Panc1 (cell line): ENCODE results near the gene NAAA. TPM values are rescaled to one million over a fixed set of nuclear protein-coding genes. Genes with fewer than 3 reads are reported as not detected.

ENCODE experiments used
- ATAC-seq: fragments of 200-7000 bp; cut with Tn5 transposase; 2 replicates; pipeline ENCODE4 v1.9.1; 2020; ENCODE audit warnings: mild to moderate bottlenecking, moderate library complexity
- BruUV-seq: library from RNA; stranded (reverse); fragments of 400-500 nt; replicated peaks from 2 replicates; lab custom pipeline; 2021; lab: Mats Ljungman, UMichigan
- CTCF ChIA-PET: fragments of 300-600 bp; sonication (Branson Sonifier 250); formaldehyde crosslinking; loops from one replicate; lab custom pipeline; 2022; ENCODE audit warnings: antibody characterized with exemption; lab: Charles Lee
- POLR2A ChIA-PET: fragments of 300-600 bp; sonication (Branson Sonifier 250); formaldehyde crosslinking; loops from one replicate; lab custom pipeline; 2022; ENCODE audit warnings: antibody characterized with exemption; lab: Charles Lee
- DNase-seq: peaks from one replicate; pipeline ENCODE4 v3.0.0-alpha.2; 2010; ENCODE audit warnings: low read depth, low spot score
- H3K27ac ChIP-seq: 2 replicates; pipeline ENCODE4 v1.5.1; 2011; ENCODE audit warnings: mild to moderate bottlenecking, low read length, inconsistent platforms
- H3K27me3 ChIP-seq: fragments of 200-500 bp; sonication (Bioruptor generic); 2 replicates; pipeline ENCODE4 v1.6.0; 2014; ENCODE audit warnings: low read length, inconsistent platforms; ENCODE audit not compliant: control insufficient read depth, insufficient read depth
- H3K36me3 ChIP-seq: fragments of 200-500 bp; sonication (Bioruptor generic); 2 replicates; pipeline ENCODE4 v1.5.1; 2014; ENCODE audit warnings: inconsistent platforms, mild to moderate bottlenecking, low read length, moderate library complexity; ENCODE audit not compliant: control insufficient read depth, insufficient read depth
- H3K4me1 ChIP-seq: 2 replicates; pipeline ENCODE4 v1.5.1; 2011; ENCODE audit warnings: inconsistent platforms, mild to moderate bottlenecking, low read length, moderate library complexity; ENCODE audit not compliant: control insufficient read depth, insufficient read depth
- H3K4me3 ChIP-seq, 2 experiments: 2 replicates each; pipeline ENCODE4 v1.5.1; 2011 to 2012; ENCODE audit warnings: low read depth in 2 of 2, low read length in 2 of 2, mild to moderate bottlenecking in 2 of 2, inconsistent platforms in 1 of 2, moderate library complexity in 1 of 2
- H3K9me3 ChIP-seq: fragments of 200-500 bp; sonication (Bioruptor generic); 2 replicates; pipeline ENCODE4 v1.5.1; 2014; ENCODE audit warnings: low read depth, mild to moderate bottlenecking, inconsistent platforms, low read length, moderate library complexity; ENCODE audit not compliant: control insufficient read depth, insufficient read depth
- CTCF ChIP-seq: fragments of 450-650 bp; IDR thresholded peaks from 2 replicates; pipeline ENCODE4 v1.5.1; 2017; ENCODE audit warnings: mild to moderate bottlenecking
- POLR2AphosphoS5 ChIP-seq: IDR thresholded peaks from 2 replicates; pipeline ENCODE4 v1.6.1; 2012; ENCODE audit warnings: mild to moderate bottlenecking, low read depth, low read length, moderate library complexity
- SIN3A ChIP-seq: IDR thresholded peaks from 2 replicates; pipeline ENCODE4 v1.6.1; 2012; ENCODE audit warnings: low read depth, mild to moderate bottlenecking, low read length, moderate library complexity, borderline replicate concordance; ENCODE audit not compliant: insufficient read depth
- TCF7L2 ChIP-seq: IDR thresholded peaks from 2 replicates; pipeline ENCODE4 v1.6.1; 2011; ENCODE audit warnings: mild to moderate bottlenecking, low read depth, low read length, inconsistent platforms
- in situ Hi-C: cut with HindIII; loops from 2 replicates; pipeline ENCODE4 v1.10.0; 2016; ENCODE audit warnings: low sequenced_read_pairs, low pct_unique_long_range_greater_than_20kb
- intact Hi-C: fragments of 100-400 bp; cut with micrococcal nuclease; formaldehyde crosslinking; loops from one replicate; pipeline ENCODE4 v1.10.0; 2022; ENCODE audit not compliant: unreplicated experiment
- total RNA-seq: library from RNA; stranded (reverse); gene quantifications from one replicate; pipeline ENCODE4 v1.2.1, GENCODE V29; 2021; ENCODE audit not compliant: unreplicated experiment
- TF ChIP-seq, protein P1 (sequence below), 2 experiments: IDR thresholded peaks; 2 replicates each; pipeline ENCODE4 v1.6.1; 2011 to 2012; ENCODE audit warnings: low read depth in 2 of 2, control low read depth in 1 of 2, low read length in 1 of 2, mild to moderate bottlenecking in 1 of 2, moderate library complexity in 1 of 2; ENCODE audit not compliant: insufficient read depth in 1 of 2

The NAAA gene
- total RNA-seq, 1 experiment from 2014 or later, result 11.9 TPM

GRCh38 chr4:75881476-75881875 lies 59.3 kb downstream of the NAAA start:
- Histone ChIP-seq H3K36me3 (no peaks in the 10 kb centered on the region), H3K27me3 (no peaks in the 10 kb centered on the region), H3K9me3 (no peaks in the 10 kb centered on the region), H3K4me3 (no peak overlapping the region), H3K27ac (no peak overlapping the region), H3K4me1 (no peaks in the 10 kb centered on the region)
- DNase-seq, result no peak
- in situ Hi-C loops (no loop called here), intact Hi-C loops (no loop called here)
- POLR2A ChIA-PET, result no interaction called here
- CTCF ChIA-PET, result no interaction called here
- ATAC-seq, result no peak
- TF ChIP-seq SIN3A (no peak), POLR2AphosphoS5 (no peak), CTCF (no peak)
- TF ChIP-seq, protein P1, sequence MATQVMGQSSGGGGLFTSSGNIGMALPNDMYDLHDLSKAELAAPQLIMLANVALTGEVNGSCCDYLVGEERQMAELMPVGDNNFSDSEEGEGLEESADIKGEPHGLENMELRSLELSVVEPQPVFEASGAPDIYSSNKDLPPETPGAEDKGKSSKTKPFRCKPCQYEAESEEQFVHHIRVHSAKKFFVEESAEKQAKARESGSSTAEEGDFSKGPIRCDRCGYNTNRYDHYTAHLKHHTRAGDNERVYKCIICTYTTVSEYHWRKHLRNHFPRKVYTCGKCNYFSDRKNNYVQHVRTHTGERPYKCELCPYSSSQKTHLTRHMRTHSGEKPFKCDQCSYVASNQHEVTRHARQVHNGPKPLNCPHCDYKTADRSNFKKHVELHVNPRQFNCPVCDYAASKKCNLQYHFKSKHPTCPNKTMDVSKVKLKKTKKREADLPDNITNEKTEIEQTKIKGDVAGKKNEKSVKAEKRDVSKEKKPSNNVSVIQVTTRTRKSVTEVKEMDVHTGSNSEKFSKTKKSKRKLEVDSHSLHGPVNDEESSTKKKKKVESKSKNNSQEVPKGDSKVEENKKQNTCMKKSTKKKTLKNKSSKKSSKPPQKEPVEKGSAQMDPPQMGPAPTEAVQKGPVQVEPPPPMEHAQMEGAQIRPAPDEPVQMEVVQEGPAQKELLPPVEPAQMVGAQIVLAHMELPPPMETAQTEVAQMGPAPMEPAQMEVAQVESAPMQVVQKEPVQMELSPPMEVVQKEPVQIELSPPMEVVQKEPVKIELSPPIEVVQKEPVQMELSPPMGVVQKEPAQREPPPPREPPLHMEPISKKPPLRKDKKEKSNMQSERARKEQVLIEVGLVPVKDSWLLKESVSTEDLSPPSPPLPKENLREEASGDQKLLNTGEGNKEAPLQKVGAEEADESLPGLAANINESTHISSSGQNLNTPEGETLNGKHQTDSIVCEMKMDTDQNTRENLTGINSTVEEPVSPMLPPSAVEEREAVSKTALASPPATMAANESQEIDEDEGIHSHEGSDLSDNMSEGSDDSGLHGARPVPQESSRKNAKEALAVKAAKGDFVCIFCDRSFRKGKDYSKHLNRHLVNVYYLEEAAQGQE (IDR thresholded peaks at IDR 0.05; ENCODE audit: insufficient read depth in 1 of 2, low read depth in 2 of 2, low read length in 1 of 2), result no peak
- BruUV-seq, result no TSS peak

GRCh38 chr4:75880278-75880677 lies 60.5 kb downstream of the NAAA start:
- no peak for ATAC-seq
- no peak for TF ChIP-seq POLR2AphosphoS5
- no peak for TF ChIP-seq SIN3A
- TF ChIP-seq TCF7L2, result no peak
- no peak for TF ChIP-seq CTCF
- TF ChIP-seq, protein P1 (IDR thresholded peaks at IDR 0.05; ENCODE audit: insufficient read depth in 1 of 2, low read depth in 2 of 2, low read length in 1 of 2), result no peak
- no peaks in the 10 kb centered on the region for H3K9me3 ChIP-seq
- POLR2A ChIA-PET, result no interaction called here
- DNase-seq, result no peak
- H3K4me3 ChIP-seq, result no peak overlapping the region
- no peaks in the 10 kb centered on the region for H3K4me1 ChIP-seq
- intact Hi-C loops (no loop called here), in situ Hi-C loops (no loop called here)
- H3K27ac ChIP-seq, result no peak overlapping the region
- no peaks in the 10 kb centered on the region for H3K36me3 ChIP-seq
- CTCF ChIA-PET, result no interaction called here
- BruUV-seq, result no TSS peak
- no peaks in the 10 kb centered on the region for H3K27me3 ChIP-seq
